Dermis lymphatic vessel endothelial cell (primary cell): ENCODE data around the gene MESD. TPM values are rescaled to one million over a fixed set of nuclear protein-coding genes. Genes with fewer than 3 reads are reported as not detected.

Experiments used
- total RNA-seq: library from RNA; depleted of rRNA; stranded (reverse); fragments of >200 nt; gene quantifications from 2 replicates; pipeline ENCODE4 v1.2.1, GENCODE V29; 2014

The MESD gene
- total RNA-seq, result 13.3 and 15.4 TPM in 2 replicates

GRCh38 chr15:80989518-80990478 lies at the start of gene MESD:
MESD (minus strand) TSS chr15:80989819; CDS start chr15:80989791, 28 bp downstream.

DNA sequence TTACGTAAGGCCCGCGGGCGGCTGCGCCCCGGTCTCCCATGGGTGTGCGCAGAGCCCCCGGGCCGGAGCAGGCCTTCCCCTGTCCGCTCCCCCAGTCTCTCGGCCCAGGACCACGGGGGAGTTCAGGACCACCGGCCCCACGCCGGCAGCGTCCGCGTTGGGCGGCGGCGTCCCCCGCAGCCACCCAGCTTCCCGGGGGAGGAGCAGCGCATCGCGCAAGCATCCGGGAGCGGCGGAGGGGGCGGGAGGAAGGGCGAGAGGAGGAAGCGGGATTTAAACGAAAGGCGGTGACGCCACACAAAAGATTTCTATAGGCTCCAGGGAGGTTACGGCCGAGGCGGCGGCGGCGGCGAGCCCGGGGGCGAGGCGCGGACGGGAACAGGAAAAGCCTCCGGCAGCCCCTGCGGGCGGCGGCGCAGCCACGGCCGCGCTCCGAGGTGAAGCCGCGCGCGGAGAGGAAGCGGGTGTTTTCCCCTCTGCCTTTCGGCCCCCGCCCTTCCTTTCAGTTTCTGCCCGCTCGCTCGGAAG lies 11.1 kb upstream of the MESD start, which contains the start of gene TLNRD1:
TSS of gene TLNRD1 (plus strand) at position 300 of the 528 bp plus-strand sequence. CDS start 1,349 bp downstream, outside the sequence.

Other genes starting within 250 kb of the MESD start
- gene CEMIP, start 210.4 kb downstream of the MESD start, total RNA-seq, result under 0.01 and 0.17 TPM in 2 replicates
- 9.2 and 9.5 TPM in 2 replicates for gene TLNRD1, start 11.1 kb upstream of the MESD start, total RNA-seq
- 0.43 and 0.54 TPM in 2 replicates for gene CFAP161, start 144.5 kb upstream of the MESD start, total RNA-seq
- 3.3 and 6.2 TPM in 2 replicates for gene IL16, start 207.1 kb upstream of the MESD start, total RNA-seq